NCI-H510A (cell line): ENCODE measurements around the gene HLA-DPB1.

Experiments used
- DNase-seq: peaks from one replicate; lab custom pipeline; 2025; lab: John Stamatoyannopoulos, UW

HLA-DPB1 gene

GRCh38 chr6:33103776-33104175 is 28.0 kb downstream of the HLA-DPB1 start:
- DNase-seq = no peak

GRCh38 chr6:33104887-33105286 is 29.1 kb downstream of the HLA-DPB1 start:
- DNase-seq = no peak

DNA sequence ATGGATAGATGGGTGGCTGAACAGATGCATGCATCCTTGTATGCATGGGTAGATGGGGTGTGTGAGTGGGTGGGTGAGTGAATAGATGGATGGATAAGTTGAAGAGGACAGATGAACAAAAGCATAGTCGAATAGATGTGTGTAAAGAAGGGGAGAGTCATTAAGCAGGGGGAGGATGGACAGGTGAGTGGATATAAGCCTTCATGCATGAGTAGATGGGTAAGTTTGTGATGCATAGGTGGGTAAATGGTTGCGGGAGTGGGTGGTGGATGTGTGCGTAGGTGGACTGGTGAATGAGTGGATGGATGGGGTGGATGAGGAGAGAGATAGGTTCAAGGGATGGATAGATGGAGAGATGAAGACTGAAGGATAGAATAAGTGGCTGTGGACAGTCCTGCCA is 29.6 kb downstream of the HLA-DPB1 start:
- DNase-seq = no peak

- DNase-seq = no peak
Measured at GRCh38 chr6:33105916-33106871, 30.4 kb downstream of the HLA-DPB1 start.

- no peak for DNase-seq
Measured at GRCh38 chr6:33107641-33108040, 31.9 kb downstream of the HLA-DPB1 start.

GRCh38 chr6:33108307-33108706 is 32.5 kb downstream of the HLA-DPB1 start:
- DNase-seq = no peak

DNA sequence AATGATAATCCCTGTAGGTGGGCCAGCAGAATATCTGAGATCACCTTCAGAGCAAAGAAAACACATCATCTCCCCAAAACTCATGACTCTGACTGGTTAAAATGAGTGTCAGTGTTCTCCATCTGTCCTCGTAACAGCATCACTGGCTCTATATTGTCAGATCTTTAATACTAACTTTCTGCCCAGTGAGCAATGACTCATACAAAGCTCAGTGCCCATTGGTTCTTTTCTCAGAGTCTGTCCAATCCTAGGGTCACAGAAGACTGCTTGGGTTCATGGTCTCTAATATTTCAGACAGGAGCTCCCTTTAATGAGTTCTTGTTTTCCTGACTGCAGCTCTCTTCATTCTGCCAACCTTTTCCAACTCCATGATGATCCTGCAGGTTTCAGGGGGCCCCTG is 36.4 kb downstream of the HLA-DPB1 start:
- no peak for DNase-seq

GRCh38 chr6:33113755-33114154 is 38.0 kb downstream of the HLA-DPB1 start:
- no peak for DNase-seq

GRCh38 chr6:33114406-33114805 is 38.6 kb downstream of the HLA-DPB1 start:
- DNase-seq = no peak

- no peak for DNase-seq
Measured at GRCh38 chr6:33116417-33116816, 40.6 kb downstream of the HLA-DPB1 start.

- DNase-seq = no peak
Measured at GRCh38 chr6:33116841-33117711, 41.3 kb downstream of the HLA-DPB1 start.

- DNase-seq = no peak
Measured at GRCh38 chr6:33117811-33118277, 42.1 kb downstream of the HLA-DPB1 start.

DNA sequence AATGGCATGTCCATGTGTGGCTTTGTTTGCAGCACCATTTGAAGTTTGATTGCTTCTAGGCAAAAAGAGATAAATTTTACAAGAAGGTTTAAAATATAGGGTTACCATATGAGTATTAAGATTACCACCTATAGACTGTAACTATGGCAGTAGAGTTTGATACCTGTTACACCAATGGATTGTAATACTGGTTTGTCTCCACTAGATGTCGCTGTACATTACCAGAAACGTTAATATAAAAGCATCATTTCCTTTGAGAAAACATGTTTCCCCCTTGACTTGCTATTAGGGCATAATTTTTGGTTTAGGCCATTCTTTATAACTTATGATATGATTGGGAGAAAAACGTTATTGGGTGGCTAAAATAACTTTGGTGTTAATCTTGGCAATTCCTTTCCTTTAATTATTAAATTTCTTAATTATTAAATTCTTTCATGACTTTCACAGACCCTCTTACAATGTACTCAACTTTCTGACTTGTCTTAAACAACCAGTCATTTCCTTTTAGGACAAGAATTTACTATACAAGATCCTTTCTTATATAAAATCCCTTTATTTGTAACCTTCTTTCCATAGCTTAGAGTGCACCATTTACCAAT is 42.8 kb downstream of the HLA-DPB1 start:
- no peak for DNase-seq

GRCh38 chr6:33120001-33120400 is 44.2 kb downstream of the HLA-DPB1 start:
- no peak for DNase-seq

GRCh38 chr6:33123181-33123580 is 47.4 kb downstream of the HLA-DPB1 start:
- no peak for DNase-seq

DNA sequence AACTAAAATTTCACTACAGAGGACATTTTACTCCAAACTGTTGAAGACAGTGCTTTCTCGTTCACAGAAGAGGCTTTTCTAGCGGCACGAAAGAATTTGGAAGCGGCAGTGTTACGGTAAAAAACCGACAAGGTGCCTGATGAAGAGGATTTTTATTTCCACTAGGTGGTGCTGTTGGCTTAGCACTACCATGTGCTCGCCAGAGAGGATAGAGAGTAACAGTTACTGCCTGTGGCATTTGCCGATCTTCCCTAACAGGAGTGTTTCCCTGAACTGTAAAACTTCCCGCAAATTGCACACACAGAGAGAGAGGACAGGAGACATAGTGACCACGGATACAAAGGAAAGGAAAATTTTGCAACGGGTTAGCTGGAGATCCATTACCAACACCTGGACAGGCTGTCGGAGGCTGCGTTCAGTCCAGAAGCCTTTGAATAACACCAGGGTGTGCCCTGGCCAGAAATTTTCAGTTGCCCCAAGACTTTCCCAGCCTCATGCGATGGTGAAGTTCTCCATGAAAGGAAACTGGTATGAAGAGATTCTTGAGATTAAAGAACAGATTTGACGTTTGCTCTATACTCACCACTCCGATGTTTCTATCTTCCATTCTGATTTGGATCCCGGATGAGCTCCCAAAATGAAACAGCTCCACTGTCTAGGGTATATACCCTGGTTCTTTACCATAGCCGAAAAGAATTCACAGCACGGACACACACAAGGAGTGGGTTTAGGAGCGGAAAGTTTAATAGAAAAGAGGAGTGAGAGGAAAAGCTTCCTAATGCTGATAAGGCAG is 48.1 kb downstream of the HLA-DPB1 start:
- peak; percentile 14 for DNase-seq

DNA sequence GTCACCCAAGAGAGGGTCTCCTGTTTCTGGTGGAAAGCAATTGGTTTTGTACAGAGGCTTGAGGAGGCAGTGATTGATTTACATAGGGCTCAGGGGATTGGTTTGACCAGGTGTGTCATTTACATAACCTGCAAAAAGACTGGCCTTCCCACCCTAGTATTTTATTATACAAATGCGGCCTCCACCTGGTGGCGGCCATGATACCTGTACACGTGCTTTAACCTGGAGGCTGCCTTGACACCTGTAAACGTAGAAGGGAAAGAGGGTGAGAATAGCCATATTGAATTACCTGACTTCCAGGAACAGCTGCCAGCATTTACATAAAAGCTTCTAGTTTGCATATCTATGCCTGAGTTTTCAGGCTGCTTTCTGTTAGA is 48.7 kb downstream of the HLA-DPB1 start:
- no peak for DNase-seq

- no peak for DNase-seq
Measured at GRCh38 chr6:33124947-33125346, 49.2 kb downstream of the HLA-DPB1 start.

DNA sequence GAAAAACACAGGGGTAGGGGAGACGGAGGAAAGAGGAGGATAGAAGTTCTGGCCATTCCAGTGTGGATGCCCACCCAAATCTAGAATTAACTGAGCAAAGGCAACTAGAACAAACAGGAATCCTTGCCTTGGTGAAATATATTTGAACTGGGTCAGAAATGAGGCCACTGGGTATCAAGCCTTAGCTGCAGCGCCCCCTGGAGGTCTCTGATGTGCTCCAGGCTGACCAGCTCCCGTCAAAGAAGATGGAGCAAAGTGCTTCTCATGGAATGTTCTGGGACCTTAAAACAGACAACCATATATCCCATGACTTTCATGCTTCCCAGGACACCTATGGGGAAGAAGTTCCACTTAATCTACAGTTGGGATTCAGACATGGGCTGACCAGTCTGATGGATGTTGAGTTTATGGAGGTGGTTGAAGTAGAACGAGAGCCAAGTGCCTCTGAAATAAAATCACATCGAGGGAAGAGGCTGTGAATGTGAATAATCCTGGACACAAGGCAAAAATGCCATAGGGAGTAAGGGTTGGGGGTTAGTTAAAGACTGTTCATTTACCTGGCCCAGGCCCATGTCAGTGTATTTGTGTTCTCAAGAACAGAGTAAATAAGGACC is 50.4 kb downstream of the HLA-DPB1 start:
- DNase-seq = no peak

DNA sequence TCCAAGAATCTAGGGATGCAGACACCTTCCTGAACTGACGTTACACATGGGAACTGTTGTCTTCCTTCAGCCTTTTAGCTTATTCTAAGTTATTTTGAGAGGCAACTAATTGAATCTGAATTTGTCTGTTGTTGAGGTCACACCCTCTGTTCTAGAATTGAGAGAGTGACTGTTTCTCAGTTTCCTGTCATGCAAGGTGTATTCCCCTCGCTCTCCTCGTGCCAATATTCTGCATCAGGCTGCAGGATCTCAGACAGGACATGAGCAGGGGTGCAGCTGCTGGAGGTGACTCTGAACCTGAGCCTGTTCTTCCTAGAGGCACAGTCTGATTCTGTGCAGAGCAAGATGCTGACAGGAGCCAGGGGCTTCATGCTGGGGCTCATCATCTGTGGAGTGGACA is 52.5 kb downstream of the HLA-DPB1 start:
- no peak for DNase-seq

DNA sequence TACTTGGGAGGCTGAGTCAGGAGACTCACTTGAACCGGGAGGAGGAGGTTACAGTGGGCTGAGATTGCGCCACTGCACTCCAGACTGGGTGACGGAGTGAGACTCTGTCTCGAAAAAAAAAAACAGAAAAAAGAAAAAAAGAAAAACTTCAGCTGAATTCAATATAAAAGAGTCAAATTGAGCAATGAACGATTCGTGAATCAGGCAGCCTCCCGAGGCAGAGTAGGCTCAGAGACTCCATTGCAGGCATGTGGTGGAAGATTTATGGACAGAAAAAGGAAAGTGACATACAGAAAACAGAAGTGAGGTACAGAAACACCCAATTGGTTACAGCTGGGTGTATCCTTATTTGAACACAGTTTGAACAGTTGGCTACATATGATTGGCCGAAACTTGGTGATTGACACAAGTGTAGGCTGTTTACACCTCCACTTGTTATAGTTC is 56.3 kb downstream of the HLA-DPB1 start:
- no peak for DNase-seq
